HG02623 (cell line): Measurements from ENCODE around the gene CACNB4.

Experiments used
- ATAC-seq: cut with Tn5 transposase; IDR thresholded peaks from one replicate; pipeline ENCODE4 v1.9.1; 2021; ENCODE audit warnings: moderate library complexity; ENCODE audit not compliant: unreplicated experiment

CACNB4 gene

GRCh38 chr2:151793123-151793522 lies 305.7 kb downstream of the CACNB4 start:
- no peak for ATAC-seq

- ATAC-seq = no peak
Observed at GRCh38 chr2:151792589-151792988, 306.3 kb downstream of the CACNB4 start.

DNA sequence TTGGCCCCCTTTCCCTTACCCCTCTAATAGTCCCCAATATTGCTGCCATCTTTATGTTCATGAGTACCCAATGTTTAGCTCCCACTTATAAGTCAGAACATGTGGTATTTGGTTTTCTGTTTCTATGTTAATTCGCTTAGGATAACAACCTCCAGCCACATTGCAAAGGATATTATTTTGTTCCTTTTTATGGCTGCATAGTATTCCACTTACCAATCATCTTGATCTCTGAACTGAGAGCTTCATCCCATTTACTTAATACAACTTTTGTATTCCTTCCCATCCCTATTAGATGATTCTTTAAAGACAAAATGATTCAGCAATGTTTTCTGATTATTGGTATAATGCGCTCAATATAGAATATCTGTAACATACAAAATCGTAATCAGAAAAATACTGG lies 307.3 kb downstream of the CACNB4 start:
- ATAC-seq = no peak

- ATAC-seq = no peak
Observed at GRCh38 chr2:151790689-151791088, 308.2 kb downstream of the CACNB4 start.

DNA sequence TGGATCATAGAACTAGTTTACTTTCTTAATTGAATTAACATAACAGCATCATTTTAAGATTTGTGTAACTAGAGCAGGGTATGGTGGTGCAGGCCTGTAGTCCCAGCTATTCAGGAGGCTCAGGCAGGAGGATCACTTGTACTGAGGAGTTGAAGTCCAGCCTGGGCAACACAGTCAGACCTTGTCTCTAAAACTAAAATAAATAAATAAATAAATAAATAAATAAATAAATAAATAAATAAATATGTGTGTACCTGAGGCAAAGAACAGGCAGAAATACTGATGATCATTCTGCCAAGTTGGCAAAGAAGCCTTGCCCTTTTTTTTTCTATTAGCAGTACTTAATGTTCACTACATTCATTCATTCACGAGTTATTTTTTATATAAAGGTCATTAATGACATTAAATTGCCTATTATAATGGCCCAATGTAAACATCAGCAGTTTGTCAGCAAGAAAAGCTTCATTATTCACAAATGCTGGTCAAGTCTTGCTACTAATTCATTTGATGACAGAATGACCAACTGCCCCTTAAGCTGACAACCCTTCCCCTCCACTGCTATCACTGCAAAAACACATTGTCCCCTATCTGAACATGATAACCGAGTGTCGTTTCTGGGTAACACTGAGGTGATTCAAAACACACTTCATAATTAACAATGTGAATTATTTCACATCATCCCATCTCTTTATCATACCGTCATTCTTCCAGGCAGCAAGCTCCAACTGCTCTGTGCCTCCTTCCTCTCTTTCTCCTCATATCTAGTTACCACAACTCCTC lies 309.6 kb downstream of the CACNB4 start:
- ATAC-seq = no peak

DNA sequence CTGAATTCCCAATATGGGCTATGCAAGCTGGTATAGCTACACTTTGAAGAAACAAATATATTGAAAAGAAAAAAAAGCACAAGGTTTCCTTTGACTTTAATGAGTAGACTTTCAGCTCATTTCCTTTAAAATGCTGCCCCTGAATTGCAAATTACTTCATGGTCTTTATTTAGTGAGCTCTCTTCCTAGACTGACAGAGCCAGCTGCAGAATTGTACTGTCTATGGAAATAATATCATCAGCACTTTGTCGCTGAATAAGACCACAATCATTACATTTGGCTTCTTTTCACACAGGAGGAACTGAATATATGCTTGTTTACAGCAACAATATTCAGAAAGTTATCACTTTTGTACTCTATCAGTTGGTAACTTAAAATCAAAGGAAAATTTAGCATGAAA lies 312.4 kb downstream of the CACNB4 start:
- ATAC-seq = no peak

DNA sequence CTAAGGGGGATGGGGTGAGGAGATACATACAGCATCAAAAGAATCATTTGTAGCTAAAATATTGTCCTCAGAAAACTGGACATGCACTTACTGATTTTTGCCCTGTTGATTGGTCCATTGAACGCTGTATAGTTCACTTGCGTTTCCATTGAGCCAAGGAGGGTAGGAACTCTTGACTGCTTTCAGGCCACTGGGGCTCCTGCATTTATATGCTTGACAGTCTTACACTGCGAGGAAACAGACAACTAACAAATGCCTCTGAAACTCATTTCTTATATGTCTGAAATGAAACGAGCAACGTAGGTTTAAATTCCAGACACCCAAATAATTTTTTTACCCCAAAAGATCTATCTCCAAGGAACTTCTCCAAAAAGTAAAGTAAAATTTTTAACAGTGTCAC lies 312.8 kb downstream of the CACNB4 start:
- no peak for ATAC-seq

- ATAC-seq = no peak
Observed at GRCh38 chr2:151783133-151783520, 315.7 kb downstream of the CACNB4 start.
